ENCODE measurements around the gene HLCS. TPM values are rescaled to one million over a fixed set of nuclear protein-coding genes. Genes with fewer than 3 reads are reported as not detected.
A peak's percentile ranks its signal among the peaks of the same experiment; 100 is the strongest.

The HLCS gene
- total RNA-seq, 3 donors from 2014 or later (not counting 1 experiment from before 2014, with no cell fraction given), result 28.4 to 36.0 (median 33.0) TPM

DNA sequence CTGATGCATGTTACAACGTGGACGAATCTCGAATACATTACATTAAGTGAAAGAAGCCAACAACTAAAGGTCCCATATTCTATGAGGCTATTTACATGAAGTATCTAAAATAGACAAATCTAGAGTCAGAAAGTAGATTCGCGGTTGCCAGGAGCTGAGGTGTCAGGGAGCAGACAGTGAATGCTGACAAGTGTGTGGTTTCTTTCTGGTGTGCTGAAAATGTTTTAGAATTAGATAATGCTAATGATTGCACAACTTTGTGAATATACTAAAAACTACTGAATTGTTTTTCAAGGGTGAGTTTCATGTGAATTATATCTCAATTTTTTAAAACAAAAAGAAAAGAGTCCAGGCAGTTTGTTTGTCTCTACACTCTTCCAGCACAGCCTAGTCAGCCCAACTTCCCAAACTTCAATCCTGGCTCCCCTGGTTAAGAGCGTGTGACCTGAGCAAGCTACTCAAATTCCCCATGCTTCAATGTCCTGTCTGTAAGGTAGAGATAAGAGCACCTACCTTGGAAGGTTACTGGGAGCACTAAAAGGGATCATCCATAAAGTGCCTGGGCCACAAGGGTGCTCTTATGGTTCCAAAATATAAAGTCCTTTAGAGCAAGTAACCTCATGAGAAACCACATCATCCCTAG lies 20.9 kb downstream of the HLCS start:
- intact Hi-C loops (cut with micrococcal nuclease), result no loop called here
- H3K27ac Mint-ChIP-seq, result peak overlapping the region in 1 of 2 donors; percentile 78
- TF ChIP-seq CTCF (IDR thresholded peaks at IDR 0.05), result no peak

DNA sequence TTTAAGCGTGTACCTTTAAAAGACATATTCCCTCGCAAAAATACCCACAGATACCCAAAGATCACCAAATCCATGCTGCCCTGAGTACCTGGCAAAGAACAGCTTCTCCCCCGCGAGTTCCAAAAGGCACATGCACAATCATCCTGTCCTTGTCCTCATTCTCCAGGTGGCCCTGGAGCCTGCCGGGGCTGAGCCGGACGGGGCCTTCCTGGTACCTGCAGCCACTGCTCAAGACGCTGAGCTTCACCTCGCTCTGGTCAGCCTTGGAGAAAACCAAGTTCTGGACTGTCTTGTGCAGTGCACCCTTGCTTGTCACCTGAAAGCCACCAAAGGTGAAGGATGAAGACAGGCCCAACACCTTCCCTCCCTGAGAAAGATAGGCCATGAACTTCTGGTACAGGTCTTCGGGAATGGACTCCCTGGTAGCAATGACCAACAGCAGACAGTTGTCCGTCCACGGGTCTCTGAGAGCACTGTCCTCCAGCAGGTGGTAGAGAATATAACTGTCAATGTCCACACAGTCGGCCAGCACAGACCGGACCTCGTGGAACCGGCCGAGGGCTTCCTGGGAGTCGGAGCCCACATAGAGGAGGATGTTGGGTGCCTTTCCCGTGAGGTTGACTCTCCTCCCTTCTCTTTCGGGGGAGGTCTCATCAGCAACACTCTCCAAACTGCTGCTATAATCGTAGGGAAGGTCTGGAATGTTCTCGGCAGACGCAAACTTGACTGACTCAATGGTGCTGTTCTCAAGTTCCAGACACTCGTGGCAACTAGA lies 29.9 kb downstream of the HLCS start:
- Mint-ChIP-seq H3K4me3 (no peak overlapping the region), H3K27me3 (ENCODE audit: low read depth in 2 of 2) (no peaks in the 10 kb centered on the region), H3K9me3 (no peaks in the 10 kb centered on the region), H3K27ac (no peak overlapping the region), H3K36me3 (peaks cover 17% of the 10 kb centered on the region), H3K4me1 (peaks cover 5 to 6% of the 10 kb centered on the region in 2 donors)
- Histone ChIP-seq H3K4me3 (ENCODE audit: low read length) (no peak overlapping the region), H3K4me1 (ENCODE audit: control insufficient read depth, insufficient read depth, low read length) (no peaks in the 10 kb centered on the region), H3K27me3 (ENCODE audit: control insufficient read depth, insufficient read depth, low read length) (no peaks in the 10 kb centered on the region), H3K9me3 (ENCODE audit: control insufficient read depth, insufficient read depth, low read length) (no peaks in the 10 kb centered on the region), H3K27ac (ENCODE audit: low read length) (no peak overlapping the region), H3K36me3 (ENCODE audit: control insufficient read depth, insufficient read depth, low read length) (peaks cover 29% of the 10 kb centered on the region)
- intact Hi-C loops (cut with micrococcal nuclease), result loop anchor here (10.0 kb wide), 1 partner anchor 182 kb away; no protein-coding TSS in a partner anchor
- no peak for TF ChIP-seq CTCF (IDR thresholded peaks at IDR 0.05)
- DNase-seq (no peak), ATAC-seq (peak in 1 of 3 donors; percentile 31)
- WGBS (ENCODE audit: insufficient coverage), result 94% methylated on average over 24 of the region's 24 CpGs

More for the DNA sequence above, 20.9 kb downstream of the HLCS start:
- Histone ChIP-seq H3K27me3 (ENCODE audit: control insufficient read depth, insufficient read depth, low read length) (no peaks in the 10 kb centered on the region), H3K9me3 (ENCODE audit: control insufficient read depth, insufficient read depth, low read length) (peaks cover 4% of the 10 kb centered on the region), H3K4me1 (ENCODE audit: control insufficient read depth, insufficient read depth, low read length) (no peaks in the 10 kb centered on the region), H3K27ac (ENCODE audit: low read length) (no peak overlapping the region), H3K4me3 (ENCODE audit: low read length) (no peak overlapping the region), H3K36me3 (ENCODE audit: control insufficient read depth, insufficient read depth, low read length) (peaks cover 1% of the 10 kb centered on the region)
- H3K4me3 Mint-ChIP-seq, result peak overlapping the region; percentile 10
- ATAC-seq, result peak in 1 of 3 donors; percentile 54
- H3K27me3 Mint-ChIP-seq (ENCODE audit: low read depth in 2 of 2), result no peaks in the 10 kb centered on the region
- no peaks in the 10 kb centered on the region for H3K36me3 Mint-ChIP-seq
- H3K9me3 Mint-ChIP-seq, result no peaks in the 10 kb centered on the region
- 75% methylated on average over 3 of the region's 6 CpGs for WGBS (ENCODE audit: insufficient coverage)
- H3K4me1 Mint-ChIP-seq, result peaks cover 9 to 22% of the 10 kb centered on the region in 2 donors
- no peak for DNase-seq

- no peaks in the 10 kb centered on the region for H3K9me3 Mint-ChIP-seq
- H3K27ac Mint-ChIP-seq, result no peak overlapping the region
- Histone ChIP-seq H3K9me3 (ENCODE audit: control insufficient read depth, insufficient read depth, low read length) (no peaks in the 10 kb centered on the region), H3K27me3 (ENCODE audit: control insufficient read depth, insufficient read depth, low read length) (no peaks in the 10 kb centered on the region), H3K4me1 (ENCODE audit: control insufficient read depth, insufficient read depth, low read length) (no peaks in the 10 kb centered on the region), H3K4me3 (ENCODE audit: low read length) (no peak overlapping the region), H3K27ac (ENCODE audit: low read length) (no peak overlapping the region), H3K36me3 (ENCODE audit: control insufficient read depth, insufficient read depth, low read length) (peaks cover 29% of the 10 kb centered on the region)
- DNase-seq (no peak), ATAC-seq (no peak)
- peaks cover 21% of the 10 kb centered on the region for H3K36me3 Mint-ChIP-seq
- no peaks in the 10 kb centered on the region for H3K27me3 Mint-ChIP-seq (ENCODE audit: low read depth in 2 of 2)
- no peak overlapping the region for H3K4me3 Mint-ChIP-seq
- no peak for TF ChIP-seq CTCF (IDR thresholded peaks at IDR 0.05)
- WGBS (ENCODE audit: insufficient coverage), result 40% methylated on average over 4 of the region's 5 CpGs
- intact Hi-C loops (cut with micrococcal nuclease), result loop anchor here (10.0 kb wide), 1 partner anchor 180 kb away; no protein-coding TSS in a partner anchor
- H3K4me1 Mint-ChIP-seq, result peaks cover 0 to 6% of the 10 kb centered on the region in 2 donors
These were observed 31.5 kb downstream of the HLCS start for GRCh38 chr21:36934864-36935420.
